SK-N-SH (cell line): ENCODE data around the gene GEMIN7. TPM values are rescaled to one million over a fixed set of nuclear protein-coding genes. Genes with fewer than 3 reads are reported as not detected.

Source experiments
- CTCF ChIA-PET: fragments of 300-600, 350-600 bp; formaldehyde crosslinking; extraction: SDS; loops from one replicate; lab custom pipeline; 2021; lab: Yijun Ruan, JAX
- POLR2A ChIA-PET: fragments of 350-600 bp; sonication (Branson Sonifier 250); formaldehyde crosslinking; extraction: SDS; loops from one replicate; lab custom pipeline; 2020; ENCODE audit warnings: antibody characterized with exemption, inconsistent platforms; lab: Yijun Ruan, JAX
- DNase-seq: peaks from one replicate; pipeline ENCODE4 v3.0.0; 2012
- H2AFZ ChIP-seq: fragments of 200-600 bp; sonication (generic); 2 replicates; pipeline ENCODE4 v1.8.1; 2016; ENCODE audit warnings: antibody characterized with exemption, mild to moderate bottlenecking, low read depth
- H3F3A ChIP-seq: fragments of 200-600 bp; sonication (generic); replicated peaks from 2 replicates; pipeline ENCODE3; 2016; ENCODE audit warnings: antibody characterized with exemption, mild to moderate bottlenecking; ENCODE audit not compliant: insufficient read depth
- H3K27ac ChIP-seq, 2 experiments: fragments of 200-500 bp in 1 of 2; fragments of 200-600 bp in 1 of 2; sonication (Bioruptor generic) in 1 of 2; sonication (generic), shearing (Covaris generic) in 1 of 2; 2 replicates each; pipeline versions ENCODE4 v1.5.1 to v1.6.1; 2014 to 2016; ENCODE audit warnings: low read depth in 2 of 2, inconsistent platforms in 1 of 2, low read length in 1 of 2, mild to moderate bottlenecking in 1 of 2, mixed read lengths in 1 of 2
- H3K27me3 ChIP-seq: fragments of 200-600 bp; sonication (generic), shearing (Covaris generic); 2 replicates; pipeline ENCODE4 v1.6.1; 2016; ENCODE audit warnings: mixed run types; ENCODE audit not compliant: insufficient read depth
- H3K36me3 ChIP-seq, 2 experiments: fragments of 200-500 bp in 1 of 2; fragments of 200-600 bp in 1 of 2; sonication (Bioruptor generic) in 1 of 2; sonication (generic) in 1 of 2; replicated peaks in 1 of 2; 2 replicates each; pipeline versions ENCODE3 to v1.5.1; 2014 to 2016; ENCODE audit warnings: low read length in 1 of 2, mild to moderate bottlenecking in 1 of 2; ENCODE audit not compliant: insufficient read depth in 2 of 2, control insufficient read depth in 1 of 2
- H3K4me1 ChIP-seq, 2 experiments: fragments of 200-500 bp in 1 of 2; fragments of 200-600 bp in 1 of 2; sonication (Bioruptor generic) in 1 of 2; sonication (generic), shearing (Covaris generic) in 1 of 2; 2 replicates each; pipeline versions ENCODE4 v1.5.1 to v1.6.1; 2014 to 2016; ENCODE audit warnings: low read depth in 1 of 2, low read length in 1 of 2, mixed run types in 1 of 2; ENCODE audit not compliant: insufficient read depth in 2 of 2, control insufficient read depth in 1 of 2
- H3K4me2 ChIP-seq: fragments of 200-600 bp; sonication (generic), shearing (Covaris generic); 2 replicates; pipeline ENCODE4 v1.6.1; 2017; ENCODE audit warnings: mixed run types
- H3K4me3 ChIP-seq, 2 experiments: fragments of 200-500 bp in 1 of 2; fragments of 200-600 bp in 1 of 2; sonication (Bioruptor generic) in 1 of 2; sonication (generic), shearing (Covaris generic) in 1 of 2; 2 replicates each; pipeline versions ENCODE4 v1.5.1 to v1.8.1; 2014 to 2016; ENCODE audit warnings: low read depth in 2 of 2, inconsistent platforms in 1 of 2, low read length in 1 of 2, mild to moderate bottlenecking in 1 of 2, mixed read lengths in 1 of 2, moderate library complexity in 1 of 2
- H3K79me2 ChIP-seq: fragments of 200-600 bp; sonication (generic); 2 replicates; pipeline ENCODE4 v1.8.1; 2017; ENCODE audit warnings: mild to moderate bottlenecking; ENCODE audit not compliant: insufficient read depth
- H3K9ac ChIP-seq: fragments of 200-600 bp; sonication (generic); 2 replicates; pipeline ENCODE4 v1.6.1; 2017; ENCODE audit warnings: mixed run types
- H3K9me2 ChIP-seq: fragments of 200-600 bp; sonication (generic); 2 replicates; pipeline ENCODE4 v1.6.1; 2017; ENCODE audit warnings: mixed run types
- H3K9me3 ChIP-seq: fragments of 200-600 bp; sonication (generic); 2 replicates; pipeline ENCODE4 v1.6.1; 2017; ENCODE audit warnings: mixed run types, mild to moderate bottlenecking, moderate library complexity
- H4K20me1 ChIP-seq: fragments of 200-600 bp; sonication (generic); 2 replicates; pipeline ENCODE4 v1.6.1; 2017; ENCODE audit warnings: mild to moderate bottlenecking, mixed run types; ENCODE audit not compliant: insufficient read depth
- EZH2phosphoT487 ChIP-seq: fragments of 200-600 bp; sonication (generic); IDR thresholded peaks from 2 replicates; pipeline ENCODE4 v1.6.1; 2017; ENCODE audit warnings: low read depth, mixed run types, mild to moderate bottlenecking, antibody characterized with exemption, moderate library complexity, borderline replicate concordance
- FOSL2 ChIP-seq: IDR thresholded peaks from 2 replicates; pipeline ENCODE4 v1.4.0; 2012; ENCODE audit warnings: low read depth, mild to moderate bottlenecking, moderate library complexity, borderline replicate concordance
- FOXJ3 ChIP-seq: sonication (generic); formaldehyde crosslinking; IDR thresholded peaks from 2 replicates; pipeline ENCODE4 v1.5.1; 2020; ENCODE audit warnings: mild to moderate bottlenecking, missing genetic modification reagents
- GABPA ChIP-seq: IDR thresholded peaks from 2 replicates; pipeline ENCODE4 v1.4.0; 2012; ENCODE audit warnings: low read depth, mild to moderate bottlenecking
- JUND ChIP-seq: IDR thresholded peaks from 2 replicates; pipeline ENCODE4 v1.4.0; 2012
- MAX ChIP-seq: IDR thresholded peaks from 2 replicates; pipeline ENCODE4 v1.4.0; 2012; ENCODE audit warnings: low read depth
- MEF2A ChIP-seq: IDR thresholded peaks from 2 replicates; pipeline ENCODE4 v1.4.0; 2012; ENCODE audit warnings: low read depth, borderline replicate concordance
- PBX3 ChIP-seq: IDR thresholded peaks from 2 replicates; pipeline ENCODE4; 2012
- RAD21 ChIP-seq: IDR thresholded peaks from 2 replicates; pipeline ENCODE4 v1.6.1; 2012; ENCODE audit warnings: mild to moderate bottlenecking, low read length
- REST ChIP-seq: IDR thresholded peaks from 2 replicates; pipeline ENCODE4 v1.6.1; 2012; ENCODE audit warnings: mild to moderate bottlenecking, low read depth, low read length, moderate library complexity
- RFX5 ChIP-seq: IDR thresholded peaks from 2 replicates; pipeline ENCODE4 v1.6.1; 2012; ENCODE audit warnings: mild to moderate bottlenecking, improper control_type of control experiment, low read length
- SIN3A ChIP-seq: IDR thresholded peaks from 2 replicates; pipeline ENCODE4 v1.6.1; 2012; ENCODE audit warnings: low read depth, mild to moderate bottlenecking, low read length, moderate library complexity, borderline replicate concordance
- SMC3 ChIP-seq: IDR thresholded peaks from 2 replicates; pipeline ENCODE4 v1.6.1; 2012; ENCODE audit warnings: low read depth, low read length, improper control_type of control experiment
- USF2 ChIP-seq: fragments of 150-350 bp; IDR thresholded peaks from 2 replicates; pipeline ENCODE4 v1.6.1; 2017; ENCODE audit warnings: antibody characterized with exemption, low read length, low read depth, borderline replicate concordance
- YY1 ChIP-seq: IDR thresholded peaks from 2 replicates; pipeline ENCODE4 v1.4.0; 2012; ENCODE audit warnings: low read depth, mild to moderate bottlenecking
- ZBTB33 ChIP-seq: IDR thresholded peaks from 2 replicates; pipeline ENCODE4 v1.4.0; 2012; ENCODE audit warnings: low read depth, borderline replicate concordance
- WGBS: methylation state at CpG from one replicate; pipeline ENCODE4 v1.1.6; 2017; ENCODE audit warnings: low lambda C conversion rate; 5-methylcytosine and 5-hydroxymethylcytosine counted together
- polyA plus RNA-seq, 3 experiments: library from polyadenylated mRNA; depleted of rRNA; stranded (reverse); fragments of >200 nt; gene quantifications; 2 replicates each; pipeline ENCODE4 v1.2.3, GENCODE V29; 2012

Gene GEMIN7
- polyA plus RNA-seq, 1 of the 3 experiments (the other 2 are of a cell fraction) = 28.7 TPM

GRCh38 chr19:45063851-45064801 lies 14.9 kb upstream of the GEMIN7 start:
- DNase-seq = peak; percentile 33
- Histone ChIP-seq H3K27me3 (no peaks in the 10 kb centered on the region), H3K4me3 (no peak overlapping the region), H3K9me2 (no peaks in the 10 kb centered on the region), H3K9ac (no peak overlapping the region), H2AFZ (no peak overlapping the region), H3K4me1 (no peaks in the 10 kb centered on the region), H3K27ac (no peak overlapping the region), H3K36me3 (peaks cover 33 to 61% of the 10 kb centered on the region in 2 experiments), H4K20me1 (peaks cover 10% of the 10 kb centered on the region), H3K9me3 (no peaks in the 10 kb centered on the region), H3F3A (no peaks in the 10 kb centered on the region), H3K4me2 (no peak overlapping the region), H3K79me2 (peaks cover 13% of the 10 kb centered on the region; the same call in 1 of the 2 replicates)
- ChIA-PET CTCF (no interaction called here), POLR2A (no interaction called here)
- TF ChIP-seq YY1 = no peak
- 97% methylated on average over 73 of the region's 85 CpGs for WGBS

GRCh38 chr19:45066921-45067661 lies 12.0 kb upstream of the GEMIN7 start:
- WGBS = 97% methylated on average over 17 of the region's 38 CpGs
- no peak overlapping the region for H3K4me3 ChIP-seq
- TF ChIP-seq JUND = no peak
- TF ChIP-seq FOSL2 = no peak
- no peak for TF ChIP-seq MEF2A
- no peak for TF ChIP-seq ZBTB33
- no peak for TF ChIP-seq RFX5
- no peak for TF ChIP-seq SMC3
- TF ChIP-seq MAX = no peak
- no peak for TF ChIP-seq USF2
- TF ChIP-seq PBX3 = no peak
- TF ChIP-seq FOXJ3 (CRISPR knock-in tag) = no peak
- TF ChIP-seq REST = no peak
- TF ChIP-seq SIN3A = no peak
- TF ChIP-seq EZH2phosphoT487 = no peak
- TF ChIP-seq GABPA = no peak
- TF ChIP-seq RAD21 = no peak

More at GRCh38 chr19:45066921-45067661, 12.0 kb upstream of the GEMIN7 start:
- H2AFZ ChIP-seq = no peak overlapping the region
- no peaks in the 10 kb centered on the region for H3K79me2 ChIP-seq
- no peaks in the 10 kb centered on the region for H3F3A ChIP-seq
- H3K9ac ChIP-seq = no peak overlapping the region
- no peaks in the 10 kb centered on the region for H3K9me2 ChIP-seq
- ChIA-PET CTCF (interaction anchor here (1.1 kb wide), 1 partner anchor 21 kb away, joined by 3 read pairs; no protein-coding TSS in a partner anchor), POLR2A (interaction anchor here (1.0 kb wide), 1 partner anchor 13 kb away, joined by 3 read pairs; no protein-coding TSS in a partner anchor)
- H3K36me3 ChIP-seq = peaks cover 14 to 56% of the 10 kb centered on the region in 2 experiments
- H3K9me3 ChIP-seq = no peaks in the 10 kb centered on the region
- H4K20me1 ChIP-seq = no peaks in the 10 kb centered on the region
- H3K27ac ChIP-seq = no peak overlapping the region
- no peak overlapping the region for H3K4me2 ChIP-seq
- H3K4me1 ChIP-seq = no peaks in the 10 kb centered on the region
- DNase-seq = peak; percentile 30
- H3K27me3 ChIP-seq = no peaks in the 10 kb centered on the region
